H9 (cell line): ENCODE results near the gene AIMP1. TPM values are rescaled to one million over a fixed set of nuclear protein-coding genes. Genes with fewer than 3 reads are reported as not detected.

Experiments used
- DNase-seq: peaks from one replicate; pipeline ENCODE4 v3.0.0-alpha.2; 2017
- H2AFZ ChIP-seq: one replicate; pipeline ENCODE4 v1.6.1; 2013; ENCODE audit warnings: mild to moderate bottlenecking, low read length, control low read depth, moderate library complexity
- H2AK5ac ChIP-seq: 2 replicates; pipeline ENCODE4 v1.6.1; 2013; ENCODE audit warnings: low read length, control low read depth, mixed read lengths; ENCODE audit not compliant: insufficient read length
- H2BK120ac ChIP-seq: one replicate; pipeline ENCODE4 v1.6.1; 2013; ENCODE audit warnings: low read depth, mild to moderate bottlenecking, low read length, control low read depth, inconsistent platforms; ENCODE audit not compliant: poor library complexity, severe bottlenecking
- H2BK12ac ChIP-seq: 2 replicates; pipeline ENCODE4 v1.6.1; 2013; ENCODE audit warnings: low read length, control low read depth, mixed read lengths, low read depth; ENCODE audit not compliant: insufficient read length
- H2BK15ac ChIP-seq: 2 replicates; pipeline ENCODE4 v1.6.1; 2013; ENCODE audit warnings: low read depth, low read length, control low read depth
- H2BK20ac ChIP-seq: one replicate; pipeline ENCODE4 v1.6.1; 2013; ENCODE audit warnings: low read depth, mild to moderate bottlenecking, low read length, control low read depth, inconsistent platforms; ENCODE audit not compliant: poor library complexity, severe bottlenecking
- H2BK5ac ChIP-seq: 2 replicates; pipeline ENCODE4 v1.6.1; 2013; ENCODE audit warnings: low read length, control low read depth, mixed read lengths; ENCODE audit not compliant: insufficient read length
- H3K14ac ChIP-seq: 2 replicates; pipeline ENCODE4 v1.6.1; 2013; ENCODE audit warnings: low read length, control low read depth; ENCODE audit not compliant: insufficient read depth
- H3K18ac ChIP-seq: 2 replicates; pipeline ENCODE4 v1.6.1; 2013; ENCODE audit warnings: low read depth, mild to moderate bottlenecking, mixed read lengths, low read length, control low read depth; ENCODE audit not compliant: insufficient read length
- H3K23ac ChIP-seq: 2 replicates; pipeline ENCODE4 v1.6.1; 2013; ENCODE audit warnings: low read length, control low read depth, mixed read lengths, low read depth; ENCODE audit not compliant: insufficient read length
- H3K23me2 ChIP-seq: 2 replicates; pipeline ENCODE4 v1.6.1; 2013; ENCODE audit warnings: low read depth, mild to moderate bottlenecking, mixed read lengths, low read length, control low read depth; ENCODE audit not compliant: insufficient read length, poor library complexity, severe bottlenecking
- H3K27ac ChIP-seq: 2 replicates; pipeline ENCODE4 v1.5.1; 2013; ENCODE audit warnings: low read length, control low read depth, mixed read lengths, low read depth; ENCODE audit not compliant: insufficient read length
- H3K27me3 ChIP-seq: 2 replicates; pipeline ENCODE4 v1.6.1; 2013; ENCODE audit warnings: low read length, control low read depth, inconsistent platforms; ENCODE audit not compliant: insufficient read depth
- H3K4ac ChIP-seq: 2 replicates; pipeline ENCODE4 v1.6.1; 2013; ENCODE audit warnings: low read depth, mild to moderate bottlenecking, control low read depth, inconsistent platforms, low read length, moderate library complexity
- H3K4me1 ChIP-seq: 2 replicates; pipeline ENCODE4 v1.6.1; 2013; ENCODE audit warnings: low read length, control low read depth, inconsistent platforms; ENCODE audit not compliant: insufficient read depth
- H3K4me2 ChIP-seq: 2 replicates; pipeline ENCODE4 v1.6.1; 2013; ENCODE audit warnings: low read length, control low read depth, mixed read lengths; ENCODE audit not compliant: insufficient read length, insufficient read depth
- H3K56ac ChIP-seq: 2 replicates; pipeline ENCODE4 v1.6.1; 2013; ENCODE audit warnings: low read depth, mild to moderate bottlenecking, mixed read lengths, low read length, control low read depth; ENCODE audit not compliant: insufficient read length
- H3K79me1 ChIP-seq: 2 replicates; pipeline ENCODE4 v1.6.1; 2013; ENCODE audit warnings: low read depth, mild to moderate bottlenecking, moderate library complexity, low read length, control low read depth, inconsistent platforms; ENCODE audit not compliant: insufficient read depth, poor library complexity, severe bottlenecking
- H3K79me2 ChIP-seq: 2 replicates; pipeline ENCODE4 v1.6.1; 2013; ENCODE audit warnings: low read length, control low read depth, inconsistent platforms; ENCODE audit not compliant: insufficient read depth
- H3K9ac ChIP-seq: 2 replicates; pipeline ENCODE4 v1.6.1; 2013; ENCODE audit warnings: low read length, control low read depth, mixed read lengths; ENCODE audit not compliant: insufficient read length; ENCODE audit errors: extremely low read depth
- H3K9me3 ChIP-seq: one replicate; pipeline ENCODE4 v1.6.1; 2013; ENCODE audit warnings: low read depth, low read length, inconsistent platforms; ENCODE audit not compliant: control insufficient read depth
- H3T11ph ChIP-seq: one replicate; pipeline ENCODE4 v1.6.1; 2013; ENCODE audit warnings: mild to moderate bottlenecking, low read length, control low read depth, inconsistent platforms
- H4K20me1 ChIP-seq: one replicate; pipeline ENCODE4 v1.6.1; 2013; ENCODE audit not compliant: control insufficient read depth, insufficient read length, insufficient read depth
- H4K5ac ChIP-seq: 2 replicates; pipeline ENCODE4 v1.6.1; 2013; ENCODE audit warnings: low read depth, mild to moderate bottlenecking, mixed read lengths, low read length, control low read depth; ENCODE audit not compliant: insufficient read length
- H4K8ac ChIP-seq: replicated peaks from 2 replicates; pipeline ENCODE4 v1.6.1; 2013; ENCODE audit warnings: low read length, control low read depth, mixed read lengths, low read depth; ENCODE audit not compliant: insufficient read length
- H4K91ac ChIP-seq: 2 replicates; pipeline ENCODE4 v1.6.1; 2013; ENCODE audit warnings: low read depth, mild to moderate bottlenecking, moderate library complexity, mixed read lengths, low read length, control low read depth; ENCODE audit not compliant: insufficient read length
- H3K27ac Mint-ChIP-seq, 3 experiments: 2 replicates in 2 of 3; 3 replicates in 1 of 3; pipeline ENCODE4 v1.8.0; 2020 to 2021; ENCODE audit warnings: mixed read lengths in 3 of 3, mild to moderate bottlenecking in 1 of 3, moderate library complexity in 1 of 3
- H3K27me3 Mint-ChIP-seq: 2 replicates; pipeline ENCODE4 v1.8.0; 2021; ENCODE audit warnings: low read depth, mild to moderate bottlenecking, moderate library complexity, mixed read lengths
- H3K36me3 Mint-ChIP-seq, 3 experiments: 2 replicates in 2 of 3; 3 replicates in 1 of 3; pipeline ENCODE4 v1.8.0; 2020 to 2021; ENCODE audit warnings: low read depth in 3 of 3, mixed read lengths in 3 of 3; ENCODE audit not compliant: insufficient read depth in 1 of 3
- H3K4me1 Mint-ChIP-seq, 2 experiments: 2 replicates each; pipeline ENCODE4 v1.8.0; 2020; ENCODE audit warnings: mixed read lengths in 2 of 2
- H3K4me3 Mint-ChIP-seq, 2 experiments: 2 replicates in 1 of 2; 3 replicates in 1 of 2; pipeline ENCODE4 v1.8.0; 2020 to 2021; ENCODE audit warnings: mild to moderate bottlenecking in 2 of 2, mixed read lengths in 2 of 2, moderate library complexity in 1 of 2
- H3K9me3 Mint-ChIP-seq, 2 experiments: 2 replicates in 1 of 2; 3 replicates in 1 of 2; pipeline ENCODE4 v1.8.0; 2020; ENCODE audit warnings: mild to moderate bottlenecking in 2 of 2, mixed read lengths in 2 of 2, moderate library complexity in 1 of 2
- WGBS: extraction: QIAGEN DNeasy Blood & Tissue Kit; methylation state at CpG from one replicate; pipeline ENCODE4 v1.1.7; 2013; ENCODE audit warnings: missing lambda C conversion rate, low lambda C conversion rate, mixed read lengths; ENCODE audit not compliant: insufficient read length; ENCODE audit errors: extremely low coverage; 5-methylcytosine and 5-hydroxymethylcytosine counted together
- total RNA-seq: library from RNA; stranded (reverse); gene quantifications from 2 replicates; pipeline ENCODE4 v1.2.1, GENCODE V29; 2021
- TF ChIP-seq, protein P1 (sequence below): fragments of 200-600 bp; sonication (generic); conservative IDR thresholded peaks from 3 replicates; pipeline ENCODE4 v1.8.0; 2021; ENCODE audit warnings: antibody characterized with exemption, mild to moderate bottlenecking

Gene AIMP1
- total RNA-seq, 1 experiment from 2014 or later: 36.8 TPM

DNA sequence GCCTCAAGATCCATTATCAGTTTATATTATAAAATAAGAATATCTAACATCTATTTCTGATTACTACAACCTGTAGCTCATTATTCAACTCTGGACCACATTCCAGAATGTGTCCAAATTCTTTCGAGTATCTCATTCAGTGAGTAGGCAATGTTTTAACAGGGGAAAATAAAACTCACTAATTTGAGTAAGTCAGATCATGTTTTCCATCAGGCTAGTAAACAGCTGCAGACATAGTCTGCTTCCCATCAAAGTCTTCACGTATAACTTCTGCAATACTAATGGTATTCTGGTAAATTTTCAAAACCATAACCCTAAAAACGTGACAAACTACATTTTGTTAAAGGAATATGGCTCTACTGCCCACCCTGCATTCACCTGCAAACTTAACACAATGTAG, 32.1 kb upstream of the AIMP1 start:
- Histone ChIP-seq H3K79me1 (no peaks in the 10 kb centered on the region), H3K79me2 (no peaks in the 10 kb centered on the region), H2BK15ac (no peak overlapping the region), H4K91ac (no peak overlapping the region), H4K20me1 (no peaks in the 10 kb centered on the region), H4K8ac (no peak overlapping the region), H3K9ac (no peak overlapping the region), H3K56ac (no peak overlapping the region), H2AK5ac (no peak overlapping the region), H3K18ac (no peak overlapping the region), H2BK12ac (no peak overlapping the region), H3K4me2 (no peak overlapping the region), H3K23ac (no peak overlapping the region), H3K23me2 (no peaks in the 10 kb centered on the region), H2BK5ac (no peak overlapping the region), H3K9me3 (no peaks in the 10 kb centered on the region), H3T11ph (no peak overlapping the region), H2BK120ac (no peak overlapping the region), H3K4me1 (no peaks in the 10 kb centered on the region; the same call in 1 of the 2 replicates), H2AFZ (no peak overlapping the region), H3K4ac (no peak overlapping the region), H2BK20ac (no peak overlapping the region), H3K14ac (no peak overlapping the region), H3K27me3 (no peaks in the 10 kb centered on the region), H4K5ac (no peak overlapping the region), H3K27ac (no peak overlapping the region)
- Mint-ChIP-seq H3K36me3 (peaks cover 0 to 13% (median 4%) of the 10 kb centered on the region in 3 experiments; a peak in 4 of 7 replicates), H3K27ac (no peak overlapping the region), H3K9me3 (no peaks in the 10 kb centered on the region), H3K27me3 (no peaks in the 10 kb centered on the region), H3K4me1 (peaks cover 3 to 6% of the 10 kb centered on the region in 2 experiments; a peak in 3 of 4 replicates), H3K4me3 (no peak overlapping the region)
- TF ChIP-seq, protein P1, sequence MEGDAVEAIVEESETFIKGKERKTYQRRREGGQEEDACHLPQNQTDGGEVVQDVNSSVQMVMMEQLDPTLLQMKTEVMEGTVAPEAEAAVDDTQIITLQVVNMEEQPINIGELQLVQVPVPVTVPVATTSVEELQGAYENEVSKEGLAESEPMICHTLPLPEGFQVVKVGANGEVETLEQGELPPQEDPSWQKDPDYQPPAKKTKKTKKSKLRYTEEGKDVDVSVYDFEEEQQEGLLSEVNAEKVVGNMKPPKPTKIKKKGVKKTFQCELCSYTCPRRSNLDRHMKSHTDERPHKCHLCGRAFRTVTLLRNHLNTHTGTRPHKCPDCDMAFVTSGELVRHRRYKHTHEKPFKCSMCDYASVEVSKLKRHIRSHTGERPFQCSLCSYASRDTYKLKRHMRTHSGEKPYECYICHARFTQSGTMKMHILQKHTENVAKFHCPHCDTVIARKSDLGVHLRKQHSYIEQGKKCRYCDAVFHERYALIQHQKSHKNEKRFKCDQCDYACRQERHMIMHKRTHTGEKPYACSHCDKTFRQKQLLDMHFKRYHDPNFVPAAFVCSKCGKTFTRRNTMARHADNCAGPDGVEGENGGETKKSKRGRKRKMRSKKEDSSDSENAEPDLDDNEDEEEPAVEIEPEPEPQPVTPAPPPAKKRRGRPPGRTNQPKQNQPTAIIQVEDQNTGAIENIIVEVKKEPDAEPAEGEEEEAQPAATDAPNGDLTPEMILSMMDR: no peak
- no peak for DNase-seq
- no CpG with 5 or more reads among the region's 3 CpGs for WGBS
